Osteocyte (in vitro differentiated cells): Measurements from ENCODE around the gene PAN2. TPM values are rescaled to one million over a fixed set of nuclear protein-coding genes. Genes with fewer than 3 reads are reported as not detected.

Source experiments
- DNase-seq: peaks from one replicate; pipeline ENCODE4 v3.0.0; 2021; ENCODE audit warnings: mixed read lengths; ENCODE audit not compliant: unreplicated experiment; ENCODE audit errors: extremely low spot score
- H3K27ac Mint-ChIP-seq: one replicate; pipeline ENCODE4 v1.8.0; 2021; ENCODE audit warnings: mild to moderate bottlenecking, mixed read lengths; ENCODE audit not compliant: unreplicated experiment
- H3K27me3 Mint-ChIP-seq: one replicate; pipeline ENCODE4 v1.8.0; 2021; ENCODE audit warnings: mixed read lengths; ENCODE audit not compliant: unreplicated experiment
- H3K36me3 Mint-ChIP-seq: one replicate; pipeline ENCODE4 v1.8.0; 2021; ENCODE audit warnings: mixed read lengths; ENCODE audit not compliant: unreplicated experiment
- H3K4me1 Mint-ChIP-seq: one replicate; pipeline ENCODE4 v1.8.0; 2021; ENCODE audit warnings: mixed read lengths; ENCODE audit not compliant: unreplicated experiment
- H3K4me3 Mint-ChIP-seq: one replicate; pipeline ENCODE4 v1.8.0; 2021; ENCODE audit warnings: mild to moderate bottlenecking, moderate library complexity, mixed read lengths; ENCODE audit not compliant: unreplicated experiment
- H3K9me3 Mint-ChIP-seq: one replicate; pipeline ENCODE4 v1.8.0; 2021; ENCODE audit warnings: mixed read lengths; ENCODE audit not compliant: unreplicated experiment
- total RNA-seq: library from RNA; stranded (reverse); gene quantifications from 2 replicates; pipeline ENCODE4 v1.2.1, GENCODE V29; 2021
- TF ChIP-seq, protein P1 (sequence below): fragments of 200-600 bp; sonication (generic); IDR thresholded peaks from 2 replicates; pipeline ENCODE4 v1.5.0; 2021; ENCODE audit warnings: antibody characterized with exemption, mild to moderate bottlenecking, moderate library complexity

PAN2 gene
- total RNA-seq, 1 donor from 2014 or later: 52.7 TPM

DNA sequence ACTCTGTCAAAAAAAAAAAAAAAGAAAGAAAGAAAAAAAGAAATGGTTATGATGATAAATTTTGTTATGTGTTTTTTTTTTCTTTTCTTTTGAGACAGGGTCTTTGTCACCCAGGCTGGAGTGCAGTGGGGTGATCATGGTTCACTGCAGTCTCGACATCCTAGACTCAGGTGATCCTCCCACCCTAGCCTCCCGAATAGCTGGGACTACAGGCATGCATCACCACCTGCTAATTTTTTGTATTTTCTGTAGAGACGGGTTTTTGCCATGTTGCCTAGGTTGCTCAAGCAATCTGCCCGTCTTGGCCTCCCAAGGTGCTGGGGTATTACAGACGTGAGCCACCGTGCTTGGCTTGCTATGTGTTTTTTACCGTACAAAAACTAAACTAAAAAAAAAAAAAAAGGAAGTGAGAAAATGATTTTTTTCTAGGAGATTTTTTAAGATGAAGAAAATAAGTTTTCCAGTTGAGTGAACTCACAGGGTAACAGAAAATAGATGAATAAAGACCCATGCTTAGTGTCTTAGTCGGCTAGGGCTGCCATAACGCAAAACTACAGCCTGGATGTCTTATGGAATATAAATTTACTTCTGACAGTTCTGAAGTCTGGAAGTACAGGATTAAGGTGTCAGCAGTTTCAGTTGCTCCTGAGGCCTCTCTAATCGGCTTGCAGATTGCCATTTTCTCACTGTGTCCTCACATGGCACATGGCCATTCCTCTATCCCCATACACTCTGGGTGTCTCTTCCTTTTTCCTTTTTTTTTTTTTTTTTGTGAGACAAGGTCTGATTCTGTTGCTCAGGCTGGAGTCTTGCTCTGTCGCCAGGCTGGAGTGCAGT is 42.0 kb upstream of the PAN2 start:
- Mint-ChIP-seq H3K4me1 (no peaks in the 10 kb centered on the region), H3K9me3 (no peaks in the 10 kb centered on the region), H3K4me3 (no peak overlapping the region), H3K27ac (no peak overlapping the region), H3K36me3 (no peaks in the 10 kb centered on the region), H3K27me3 (peaks cover 22% of the 10 kb centered on the region)
- no peak for DNase-seq
- TF ChIP-seq, protein P1, sequence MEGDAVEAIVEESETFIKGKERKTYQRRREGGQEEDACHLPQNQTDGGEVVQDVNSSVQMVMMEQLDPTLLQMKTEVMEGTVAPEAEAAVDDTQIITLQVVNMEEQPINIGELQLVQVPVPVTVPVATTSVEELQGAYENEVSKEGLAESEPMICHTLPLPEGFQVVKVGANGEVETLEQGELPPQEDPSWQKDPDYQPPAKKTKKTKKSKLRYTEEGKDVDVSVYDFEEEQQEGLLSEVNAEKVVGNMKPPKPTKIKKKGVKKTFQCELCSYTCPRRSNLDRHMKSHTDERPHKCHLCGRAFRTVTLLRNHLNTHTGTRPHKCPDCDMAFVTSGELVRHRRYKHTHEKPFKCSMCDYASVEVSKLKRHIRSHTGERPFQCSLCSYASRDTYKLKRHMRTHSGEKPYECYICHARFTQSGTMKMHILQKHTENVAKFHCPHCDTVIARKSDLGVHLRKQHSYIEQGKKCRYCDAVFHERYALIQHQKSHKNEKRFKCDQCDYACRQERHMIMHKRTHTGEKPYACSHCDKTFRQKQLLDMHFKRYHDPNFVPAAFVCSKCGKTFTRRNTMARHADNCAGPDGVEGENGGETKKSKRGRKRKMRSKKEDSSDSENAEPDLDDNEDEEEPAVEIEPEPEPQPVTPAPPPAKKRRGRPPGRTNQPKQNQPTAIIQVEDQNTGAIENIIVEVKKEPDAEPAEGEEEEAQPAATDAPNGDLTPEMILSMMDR: no peak

- H3K27me3 Mint-ChIP-seq: peaks cover 22% of the 10 kb centered on the region
- H3K27ac Mint-ChIP-seq: no peak overlapping the region
- H3K4me1 Mint-ChIP-seq: no peaks in the 10 kb centered on the region
- TF ChIP-seq, protein P1: no peak
- DNase-seq: no peak
- no peak overlapping the region for H3K4me3 Mint-ChIP-seq
- no peaks in the 10 kb centered on the region for H3K36me3 Mint-ChIP-seq
- no peaks in the 10 kb centered on the region for H3K9me3 Mint-ChIP-seq
Measured at GRCh38 chr12:56374726-56375597, 41.2 kb upstream of the PAN2 start.

DNA sequence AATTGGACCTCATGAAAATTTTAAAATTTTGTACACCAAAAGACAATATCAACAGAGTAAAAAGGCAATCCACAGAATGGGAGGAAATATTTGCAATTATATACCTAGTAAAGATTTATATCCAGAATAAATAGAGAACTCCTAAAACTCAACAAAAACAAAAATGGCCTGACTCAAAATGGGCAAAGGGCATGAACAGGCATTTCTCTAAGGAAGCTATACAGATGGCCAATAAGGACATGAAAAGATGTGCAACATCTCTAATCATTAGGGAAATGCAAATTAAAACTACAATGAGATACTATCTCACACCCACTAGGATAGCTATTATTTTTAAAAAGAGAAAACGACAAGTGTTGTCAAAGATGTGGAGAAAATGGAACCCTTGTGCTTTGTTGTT is 39.7 kb upstream of the PAN2 start:
- TF ChIP-seq, protein P1: no peak
- H3K9me3 Mint-ChIP-seq: no peaks in the 10 kb centered on the region
- no peak for DNase-seq
- H3K27me3 Mint-ChIP-seq: peaks cover 22% of the 10 kb centered on the region
- no peaks in the 10 kb centered on the region for H3K36me3 Mint-ChIP-seq
- no peaks in the 10 kb centered on the region for H3K4me1 Mint-ChIP-seq
- no peak overlapping the region for H3K27ac Mint-ChIP-seq
- H3K4me3 Mint-ChIP-seq: no peak overlapping the region

DNA sequence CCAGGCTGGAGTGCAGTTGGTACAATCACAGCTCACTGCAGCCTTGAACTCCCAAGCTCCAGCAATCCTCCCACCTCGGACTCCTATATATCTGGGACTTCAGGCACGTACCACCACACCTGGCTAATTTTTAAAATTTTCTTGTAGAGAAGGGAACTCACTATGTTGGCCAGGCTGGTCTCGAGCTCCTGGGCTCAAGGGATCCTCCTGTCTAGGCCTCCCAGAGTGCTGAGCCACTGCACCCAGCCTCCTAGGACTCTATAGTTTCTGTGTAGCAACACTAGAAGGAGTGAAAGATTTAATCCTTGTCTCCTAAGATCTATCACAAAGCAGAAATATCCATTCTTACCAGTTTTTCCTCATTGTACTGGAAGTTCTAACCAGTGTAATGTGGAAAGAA is 33.1 kb upstream of the PAN2 start:
- no peak overlapping the region for H3K27ac Mint-ChIP-seq
- H3K4me3 Mint-ChIP-seq: no peak overlapping the region
- H3K27me3 Mint-ChIP-seq: peaks cover 9% of the 10 kb centered on the region
- H3K4me1 Mint-ChIP-seq: no peaks in the 10 kb centered on the region
- TF ChIP-seq, protein P1: no peak
- no peaks in the 10 kb centered on the region for H3K36me3 Mint-ChIP-seq
- DNase-seq: no peak
- H3K9me3 Mint-ChIP-seq: no peaks in the 10 kb centered on the region
